NCI-H510A treated with DMSO at 0.1 percent for 48 hours (cell line): ENCODE results near the gene CD109.

Experiments
- DNase-seq: peaks from one replicate; lab custom pipeline; 2025; lab: John Stamatoyannopoulos, UW

The CD109 gene

DNA sequence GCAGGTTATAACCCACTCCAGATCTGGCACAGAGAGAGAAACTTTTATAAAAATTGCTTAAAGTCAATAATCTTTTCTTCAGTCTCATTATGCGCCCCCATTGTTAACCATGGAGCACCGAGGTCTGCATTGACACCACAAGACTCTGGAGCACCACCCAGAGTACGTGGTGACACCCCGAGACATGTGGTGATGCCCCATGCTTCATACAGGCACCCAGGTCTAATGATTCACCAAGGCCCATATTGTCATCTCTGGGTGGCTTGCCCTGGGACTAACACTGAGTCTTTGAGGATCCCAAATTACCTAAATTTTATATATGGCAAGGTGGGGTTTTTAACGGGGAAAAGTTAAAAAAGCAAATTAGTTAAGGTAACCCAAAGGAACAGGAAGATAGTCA lies 31.1 kb downstream of the CD109 start:
- no peak for DNase-seq

DNA sequence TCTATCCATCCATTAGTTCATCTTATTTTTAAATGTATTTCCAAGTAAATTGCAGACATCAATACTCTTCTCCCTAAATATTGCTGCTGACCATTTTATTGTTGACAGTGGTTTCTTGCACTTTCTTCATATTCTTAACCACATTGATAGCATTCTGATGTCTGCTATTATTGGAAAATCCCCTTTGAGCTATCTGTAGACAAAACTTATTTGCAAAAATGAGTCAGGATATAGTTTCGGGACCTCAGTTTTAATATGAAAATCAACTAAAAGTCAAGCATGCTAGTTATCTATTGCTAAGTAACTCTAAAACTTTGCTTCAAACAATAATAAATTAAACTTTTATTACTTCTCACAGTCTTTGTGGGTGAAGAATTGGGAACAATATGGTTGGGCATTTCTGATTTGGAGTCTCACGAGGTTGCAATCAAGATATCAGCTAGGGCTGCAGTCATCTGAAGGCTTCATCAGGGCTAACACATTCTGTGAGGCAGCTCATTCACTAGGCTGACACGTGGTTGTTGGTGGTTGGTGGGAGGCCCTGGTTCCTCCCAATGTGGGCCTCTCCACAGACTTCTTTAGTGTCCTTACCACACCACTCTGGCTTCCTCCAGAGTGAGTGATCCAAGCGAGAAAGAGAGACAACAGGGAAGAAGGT lies 32.7 kb downstream of the CD109 start:
- no peak for DNase-seq

DNA sequence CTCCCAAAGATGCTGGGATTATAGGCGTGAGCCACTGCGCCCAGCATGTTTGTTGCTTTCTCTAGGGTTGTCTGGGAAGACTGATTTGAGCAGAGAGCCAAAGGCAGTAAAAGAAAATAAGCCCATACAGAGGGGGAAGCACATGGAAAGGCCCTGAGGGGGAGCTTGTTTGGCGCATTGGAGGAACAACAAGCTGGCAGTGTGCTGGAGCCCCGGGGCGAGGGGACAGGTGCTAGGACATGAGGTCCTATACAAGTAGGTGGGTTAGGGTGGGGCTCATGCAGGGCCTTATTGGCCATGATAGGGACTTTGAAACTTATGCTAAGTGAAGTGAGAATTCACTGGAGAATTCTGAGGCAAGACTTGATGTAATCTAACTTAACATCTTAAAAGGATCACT lies 35.3 kb downstream of the CD109 start:
- no peak for DNase-seq

GRCh38 chr6:73732845-73733675 lies 37.1 kb downstream of the CD109 start:
- DNase-seq, result peak; percentile 59

DNA sequence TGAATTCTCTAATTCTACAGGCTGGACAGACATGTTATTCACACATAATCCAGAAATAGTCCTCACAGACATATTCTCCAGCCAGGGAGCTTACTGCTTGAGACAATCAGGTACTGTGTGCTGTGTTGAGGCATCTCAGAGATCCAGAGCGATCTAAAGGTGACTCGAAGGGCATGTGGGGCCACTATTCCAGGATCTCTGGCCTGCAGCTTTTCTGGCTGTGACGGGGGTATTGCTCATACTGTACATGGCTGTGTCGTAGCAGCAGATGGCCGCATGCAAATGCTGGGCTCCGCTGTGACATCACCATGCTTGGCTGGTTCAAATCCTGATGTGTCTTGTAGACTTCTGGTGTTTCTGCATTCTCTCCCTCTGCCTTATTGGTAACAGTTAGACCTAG lies 37.8 kb downstream of the CD109 start:
- no peak for DNase-seq

DNA sequence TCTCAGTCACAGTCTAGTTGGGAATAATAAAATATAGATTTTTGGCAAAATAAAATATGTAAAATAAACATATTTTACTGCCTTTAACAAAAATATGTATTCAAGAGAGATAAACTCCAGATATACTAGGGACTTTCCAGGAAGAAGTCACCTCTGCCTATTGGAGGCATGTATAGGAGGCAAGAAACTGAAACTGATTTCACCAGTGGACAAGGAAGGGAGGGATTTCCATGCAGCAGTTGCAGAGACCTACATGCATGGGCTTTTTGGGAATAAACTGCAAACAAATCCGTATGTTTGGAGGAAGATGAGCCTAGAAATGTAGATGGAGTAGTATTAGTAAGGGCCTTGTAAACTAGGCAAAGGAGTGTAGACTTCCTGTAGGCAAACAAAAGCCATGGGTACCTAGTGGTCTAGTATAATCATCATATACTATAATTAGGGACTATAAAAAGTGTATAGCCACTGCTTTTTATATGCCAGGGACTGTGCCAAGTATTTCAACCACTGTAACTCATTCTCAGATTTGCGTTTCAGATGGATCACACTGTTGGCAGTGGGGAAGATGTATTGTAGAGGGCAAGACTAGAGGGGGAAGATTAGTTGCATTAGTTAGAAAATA lies 38.9 kb downstream of the CD109 start:
- no peak for DNase-seq

- DNase-seq, result no peak
Observed at GRCh38 chr6:73738367-73739028, 42.5 kb downstream of the CD109 start.

DNA sequence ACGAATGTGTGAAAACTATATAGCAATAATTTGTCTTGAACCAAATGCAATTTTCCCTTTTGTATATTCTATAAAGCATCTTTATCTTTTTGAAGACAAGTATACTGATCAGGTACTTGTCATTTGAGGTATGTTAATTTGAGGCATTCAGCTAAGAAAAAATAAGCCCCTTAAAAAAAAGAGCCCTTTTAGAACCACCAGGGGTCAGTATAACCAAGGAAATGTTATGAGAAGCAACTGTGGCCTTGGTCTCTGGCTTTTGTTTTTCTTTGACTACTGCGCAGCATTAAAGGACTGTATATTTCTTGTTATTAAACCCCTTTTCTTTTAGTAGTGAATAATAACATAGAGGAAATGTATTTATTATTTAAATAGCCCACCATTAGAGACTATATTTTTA lies 43.1 kb downstream of the CD109 start:
- peak; percentile 69 for DNase-seq

- DNase-seq, result no peak
Observed at GRCh38 chr6:73742433-73742832, 46.4 kb downstream of the CD109 start.

- no peak for DNase-seq
Observed at GRCh38 chr6:73743081-73743480, 47.1 kb downstream of the CD109 start.

DNA sequence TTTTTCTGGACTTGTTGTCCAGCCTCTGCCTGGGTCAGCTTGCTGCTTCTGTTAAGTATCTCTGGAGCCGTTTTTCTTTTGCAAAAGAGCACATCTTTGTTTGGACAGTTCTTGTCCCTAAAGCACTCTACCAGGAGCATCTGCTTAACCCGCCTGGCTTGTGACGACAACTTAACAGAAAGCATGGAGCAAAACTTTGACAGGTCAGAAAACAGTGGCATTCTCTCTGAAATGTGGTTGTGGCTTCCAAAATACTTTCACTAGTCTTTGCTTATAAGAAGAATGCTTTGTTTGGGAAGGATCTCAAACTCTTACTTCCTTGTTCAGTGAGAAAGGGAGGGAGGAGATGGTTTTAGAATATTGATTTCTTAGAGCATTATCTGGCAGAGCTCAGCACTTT lies 47.6 kb downstream of the CD109 start:
- DNase-seq, result no peak

GRCh38 chr6:73746787-73747186 lies 50.8 kb downstream of the CD109 start:
- no peak for DNase-seq

- DNase-seq, result no peak
Observed at GRCh38 chr6:73747289-73747688, 51.3 kb downstream of the CD109 start.

DNA sequence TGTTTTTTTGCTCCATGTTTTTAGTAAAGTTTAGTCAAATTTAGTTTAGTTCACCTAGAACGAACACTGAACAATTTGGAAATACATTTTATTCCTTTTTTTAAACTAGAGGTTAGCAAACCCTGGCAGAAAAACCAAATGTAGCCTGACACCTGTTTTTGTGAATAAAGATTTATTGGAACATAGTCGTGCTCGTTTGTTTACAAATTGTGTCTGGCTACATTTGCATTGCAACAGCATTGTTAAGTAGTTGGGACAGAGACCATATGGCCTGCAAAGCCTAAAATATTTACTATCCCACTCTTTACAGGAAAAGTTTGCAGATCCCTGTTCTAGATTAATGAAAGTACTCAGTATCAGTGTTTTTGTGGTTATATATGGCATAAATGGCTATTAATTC lies 56.9 kb downstream of the CD109 start:
- DNase-seq, result no peak

DNA sequence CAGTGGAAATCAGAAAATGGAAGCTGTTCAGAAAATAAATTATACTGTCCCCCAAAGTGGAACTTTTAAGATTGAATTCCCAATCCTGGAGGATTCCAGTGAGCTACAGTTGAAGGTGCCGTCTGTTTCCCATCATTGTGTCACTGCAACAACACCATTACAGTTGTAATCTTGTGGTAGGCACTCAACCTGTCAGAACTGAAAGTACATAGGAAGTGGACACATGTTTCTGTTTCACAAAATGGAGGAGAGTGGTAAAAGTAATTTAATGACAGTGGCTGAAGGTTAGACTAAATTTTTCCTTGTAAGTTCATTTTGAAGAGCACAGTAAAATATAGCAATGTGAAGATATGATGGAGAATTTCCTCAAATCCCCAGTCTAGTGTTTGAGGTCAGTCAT lies 70.0 kb downstream of the CD109 start:
- DNase-seq, result no peak

DNA sequence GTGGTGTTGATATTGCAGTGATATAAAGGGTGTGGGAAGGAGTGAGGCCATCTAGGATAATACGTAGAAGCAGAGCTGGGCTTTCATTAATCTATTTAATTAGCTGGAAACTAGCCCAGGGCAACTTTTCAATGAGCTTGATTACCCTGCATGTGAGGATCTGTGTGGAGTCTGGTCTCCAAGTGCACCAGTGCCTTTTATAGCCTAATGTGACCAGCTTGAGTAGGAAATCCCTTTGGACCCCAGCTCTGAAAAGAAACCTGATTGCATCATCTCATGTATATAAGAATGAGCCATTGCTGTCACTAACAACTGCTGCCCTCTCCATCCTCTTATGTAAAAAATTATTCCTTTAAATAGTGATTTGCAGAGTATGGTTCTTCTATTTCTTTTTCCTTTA lies 72.6 kb downstream of the CD109 start:
- no peak for DNase-seq

DNA sequence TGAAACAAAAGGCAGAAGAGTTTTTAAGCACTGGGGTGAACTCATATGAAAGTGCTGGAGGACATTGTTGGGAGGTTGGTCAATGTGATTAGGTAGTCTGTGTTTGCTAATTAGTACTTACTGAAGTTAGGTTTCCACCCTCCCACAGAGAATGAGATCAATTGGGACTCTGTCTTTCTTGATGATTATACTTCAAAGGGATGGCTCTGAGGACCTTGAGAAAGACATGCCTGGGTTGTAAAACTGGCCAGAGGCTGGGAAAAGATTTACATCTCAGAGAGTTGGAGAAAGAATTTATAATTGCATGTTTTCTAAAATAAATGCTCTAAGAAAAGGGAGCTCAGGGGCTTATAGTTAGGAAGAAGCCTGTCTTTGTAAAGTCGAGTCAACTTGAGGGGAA lies 74.0 kb downstream of the CD109 start:
- DNase-seq, result no peak

GRCh38 chr6:73774311-73774774 lies 78.3 kb downstream of the CD109 start:
- no peak for DNase-seq

GRCh38 chr6:73779943-73780342 lies 83.9 kb downstream of the CD109 start:
- DNase-seq, result no peak

GRCh38 chr6:73782911-73783310 lies 86.9 kb downstream of the CD109 start:
- no peak for DNase-seq

GRCh38 chr6:73784726-73785505 lies 88.9 kb downstream of the CD109 start:
- DNase-seq, result no peak

- DNase-seq, result no peak
Observed at GRCh38 chr6:73790574-73790973, 94.6 kb downstream of the CD109 start.
